Mucosa of rectum (tissue), 2 donors: ENCODE measurements around the gene AKAP9.
"Not testable (repeated sequence)": the region's sequence is repeated elsewhere in the genome, so short reads cannot be mapped to it uniquely, and the experiment has no call there.

Experiments
- H3K27ac ChIP-seq, 2 donors: one replicate each; pipeline ENCODE4 v1.7.0; 2013; ENCODE audit warnings: inconsistent platforms in 2 of 2, low read depth in 2 of 2, low read length in 2 of 2
- H3K27me3 ChIP-seq, 2 donors: one replicate each; pipeline ENCODE4 v1.7.0; 2013; ENCODE audit warnings: low read length in 2 of 2; ENCODE audit not compliant: control insufficient read depth in 2 of 2, insufficient read depth in 2 of 2
- H3K36me3 ChIP-seq, 2 donors: one replicate each; pipeline ENCODE4 v1.7.0; 2013; ENCODE audit warnings: low read length in 2 of 2; ENCODE audit not compliant: control insufficient read depth in 2 of 2, insufficient read depth in 2 of 2
- H3K4me1 ChIP-seq, 2 donors: one replicate each; pipeline ENCODE4 v1.7.0; 2013; ENCODE audit warnings: low read length in 2 of 2, mild to moderate bottlenecking in 1 of 2; ENCODE audit not compliant: control insufficient read depth in 2 of 2, insufficient read depth in 2 of 2
- H3K4me3 ChIP-seq, 2 donors: one replicate each; pipeline ENCODE4 v1.7.0; 2013; ENCODE audit warnings: low read length in 2 of 2
- H3K9ac ChIP-seq, 2 donors: one replicate each; pipeline ENCODE4 v1.7.0; 2013; ENCODE audit warnings: low read length in 2 of 2, low read depth in 1 of 2, mild to moderate bottlenecking in 1 of 2
- H3K9me3 ChIP-seq, 2 donors: one replicate each; pipeline ENCODE4 v1.7.0; 2013; ENCODE audit warnings: low read length in 2 of 2; ENCODE audit not compliant: control insufficient read depth in 2 of 2
- donor health status: healthy.
- donor health status: Normal muscosa, but diverticular disease.

The AKAP9 gene

DNA sequence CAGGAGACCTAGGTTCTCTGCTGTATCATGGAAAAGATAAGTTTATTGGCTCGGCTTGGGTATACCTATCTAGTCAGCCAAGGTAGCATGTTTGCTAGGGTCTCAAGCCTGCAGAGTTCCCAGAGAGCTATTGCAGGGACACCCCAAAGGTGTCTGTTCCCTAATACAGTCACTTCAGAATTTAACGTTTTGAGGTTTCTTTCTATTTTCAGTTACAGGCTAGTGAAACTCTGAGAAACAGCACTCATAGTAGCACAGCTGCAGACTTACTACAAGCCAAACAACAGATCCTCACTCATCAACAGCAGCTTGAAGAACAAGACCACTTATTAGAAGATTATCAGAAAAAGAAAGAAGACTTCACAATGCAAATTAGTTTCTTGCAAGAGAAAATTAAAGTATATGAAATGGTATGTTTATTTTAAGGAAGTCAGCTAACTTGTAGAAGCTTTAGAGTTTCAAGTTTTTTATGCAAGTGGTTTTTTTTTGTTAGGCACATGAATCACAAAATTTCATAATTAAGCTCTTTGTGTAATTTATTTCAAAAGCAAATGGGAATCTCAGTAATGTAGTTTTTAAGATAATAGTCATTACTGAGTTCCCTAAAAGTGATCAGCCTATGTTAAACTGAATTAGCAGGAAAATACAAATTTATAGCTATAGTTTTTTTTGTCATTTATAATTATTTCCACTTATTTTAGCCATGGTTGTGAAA is 54.9 kb downstream of the AKAP9 start:
- H3K9me3 ChIP-seq: no peaks in the 10 kb centered on the region
- no peak overlapping the region for H3K9ac ChIP-seq
- H3K27me3 ChIP-seq: no peaks in the 10 kb centered on the region
- no peak overlapping the region for H3K4me3 ChIP-seq
- H3K27ac ChIP-seq: no peak overlapping the region
- peaks cover 33 to 38% of the 10 kb centered on the region in 2 donors for H3K36me3 ChIP-seq
- H3K4me1 ChIP-seq: no peaks in the 10 kb centered on the region

DNA sequence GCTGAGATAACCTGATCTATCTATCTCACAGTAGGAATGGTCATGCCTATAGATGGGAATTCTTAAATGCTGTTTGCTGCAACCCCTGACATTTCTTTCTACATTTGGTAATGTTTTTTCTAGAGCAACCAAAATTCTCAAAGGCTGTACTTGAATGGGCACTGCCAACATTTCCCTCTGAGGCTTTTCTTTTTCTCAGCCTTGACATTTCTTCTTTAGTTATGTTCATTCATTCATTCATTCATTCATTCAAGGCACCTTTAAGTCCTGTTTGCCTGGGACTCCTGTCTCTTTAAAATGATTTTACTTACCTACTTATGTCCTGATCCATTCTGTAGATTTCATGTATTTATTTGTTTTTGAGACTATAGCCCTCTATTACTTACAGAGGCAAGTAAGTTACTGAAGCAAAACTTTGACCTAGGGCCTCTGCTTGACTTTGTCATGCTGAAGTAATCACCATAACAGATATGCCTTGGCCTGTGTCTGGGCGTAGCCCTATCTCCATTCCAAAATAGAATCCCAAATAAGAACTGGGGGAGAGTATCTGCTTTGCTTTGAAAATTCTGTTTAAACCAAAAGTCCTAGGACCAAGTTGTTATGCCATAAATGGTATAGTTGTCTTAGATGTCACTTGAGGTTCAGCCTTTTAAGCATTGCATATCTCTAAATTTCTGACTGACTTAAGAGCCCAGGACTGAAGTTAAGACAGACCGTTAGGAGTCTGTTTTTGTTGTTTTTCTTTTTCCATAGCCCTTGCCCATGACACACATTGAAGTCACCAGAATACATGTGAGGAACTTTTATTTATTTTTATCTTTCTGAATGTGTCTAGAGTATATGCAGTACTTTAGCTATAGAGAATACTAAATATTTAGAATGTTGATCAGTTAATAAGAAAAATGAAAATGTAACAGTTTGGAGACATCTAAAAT is 59.2 kb downstream of the AKAP9 start:
- Histone ChIP-seq H3K36me3 (peaks cover 20 to 24% of the 10 kb centered on the region in 2 donors), H3K27ac (no peak overlapping the region), H3K4me1 (no peaks in the 10 kb centered on the region)

DNA sequence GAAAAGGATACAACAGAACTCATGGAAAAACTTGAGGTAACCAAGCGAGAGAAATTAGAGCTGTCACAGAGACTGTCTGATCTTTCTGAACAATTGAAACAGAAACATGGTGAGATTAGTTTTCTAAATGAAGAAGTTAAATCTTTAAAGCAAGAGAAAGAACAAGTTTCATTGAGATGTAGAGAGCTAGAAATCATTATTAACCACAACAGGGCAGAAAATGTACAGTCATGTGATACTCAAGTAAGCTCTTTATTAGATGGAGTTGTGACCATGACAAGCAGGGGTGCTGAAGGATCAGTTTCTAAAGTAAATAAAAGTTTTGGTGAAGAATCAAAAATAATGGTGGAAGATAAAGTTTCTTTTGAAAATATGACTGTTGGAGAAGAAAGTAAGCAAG is 62.1 kb downstream of the AKAP9 start:
- H3K36me3 ChIP-seq: peaks cover 11 to 14% of the 10 kb centered on the region in 2 donors

More for the DNA sequence above, 59.2 kb downstream of the AKAP9 start:
- Histone ChIP-seq H3K9me3 (no peaks in the 10 kb centered on the region), H3K4me3 (no peak overlapping the region), H3K27me3 (no peaks in the 10 kb centered on the region), H3K9ac (no peak overlapping the region)

DNA sequence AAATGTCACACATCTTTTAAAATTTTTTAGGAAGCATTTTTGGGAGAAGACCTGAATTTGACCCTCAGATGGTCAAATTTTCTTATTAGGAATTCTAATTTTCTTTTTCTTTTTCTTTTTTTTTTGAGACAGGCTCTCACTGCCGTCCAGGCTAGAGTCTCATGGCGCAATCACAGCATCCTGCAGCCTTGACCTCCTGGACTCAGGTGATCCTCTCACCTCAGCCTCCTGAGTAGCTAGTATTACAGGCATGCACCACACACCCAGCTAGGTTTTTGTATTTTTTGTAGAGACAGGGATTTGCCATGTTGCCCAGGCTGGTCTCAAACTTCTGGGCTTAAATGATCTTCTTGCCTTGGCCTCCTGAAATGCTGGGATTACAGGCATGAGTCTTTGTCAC is 65.4 kb downstream of the AKAP9 start:
- no peaks in the 10 kb centered on the region for H3K27me3 ChIP-seq
- no peak overlapping the region for H3K4me3 ChIP-seq
- no peaks in the 10 kb centered on the region for H3K9me3 ChIP-seq
- no peaks in the 10 kb centered on the region for H3K4me1 ChIP-seq
- no peak overlapping the region for H3K9ac ChIP-seq
- H3K36me3 ChIP-seq: peaks cover 7 to 17% of the 10 kb centered on the region in 2 donors
- no peak overlapping the region for H3K27ac ChIP-seq

More for the DNA sequence above, 62.1 kb downstream of the AKAP9 start:
- H3K27ac ChIP-seq: no peak overlapping the region
- H3K9me3 ChIP-seq: no peaks in the 10 kb centered on the region
- H3K4me1 ChIP-seq: no peaks in the 10 kb centered on the region
- H3K9ac ChIP-seq: no peak overlapping the region
- no peak overlapping the region for H3K4me3 ChIP-seq
- no peaks in the 10 kb centered on the region for H3K27me3 ChIP-seq

DNA sequence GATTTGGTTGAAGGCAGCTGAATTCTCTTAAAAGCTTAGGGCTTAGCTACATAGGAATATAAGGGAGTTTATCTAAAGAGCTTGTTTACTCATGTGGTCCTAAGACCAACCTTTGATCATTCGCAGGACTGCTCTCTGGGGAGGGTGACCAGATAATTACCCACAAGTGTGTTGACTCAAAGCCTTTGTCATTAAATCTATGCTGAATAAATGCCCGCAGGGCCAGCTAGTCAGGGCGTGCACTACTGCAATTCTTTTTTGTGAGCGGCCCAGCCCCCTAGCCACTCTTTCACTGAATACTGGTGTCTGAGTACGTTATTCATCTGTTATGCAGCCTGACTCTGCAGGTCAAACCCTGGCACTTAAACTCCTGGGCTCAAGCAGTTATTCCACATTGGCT is 69.6 kb downstream of the AKAP9 start:
- no peaks in the 10 kb centered on the region for H3K9me3 ChIP-seq
- H3K27ac ChIP-seq: no peak overlapping the region
- H3K27me3 ChIP-seq: no peaks in the 10 kb centered on the region
- H3K9ac ChIP-seq: no peak overlapping the region
- H3K4me3 ChIP-seq: no peak overlapping the region
- no peaks in the 10 kb centered on the region for H3K4me1 ChIP-seq
- peaks cover 17 to 19% of the 10 kb centered on the region in 2 donors for H3K36me3 ChIP-seq

DNA sequence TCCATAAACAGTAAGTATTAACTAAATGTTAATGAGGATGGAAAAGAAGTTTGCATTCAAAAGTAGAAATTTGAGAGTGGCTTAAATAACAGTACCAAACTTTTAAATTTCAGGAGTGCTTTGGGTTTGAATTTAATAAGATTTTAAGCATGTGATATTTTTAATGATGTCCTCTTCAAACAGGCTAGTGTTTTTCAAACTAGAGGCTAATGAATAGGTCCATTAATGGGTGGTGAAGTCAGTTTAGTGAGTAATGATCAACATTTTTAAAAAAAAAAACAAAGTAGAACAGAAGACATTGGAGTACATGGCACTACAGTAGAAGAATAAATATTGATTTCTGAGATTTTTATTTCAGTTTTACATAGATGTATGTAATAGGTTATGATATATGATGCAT is 72.9 kb downstream of the AKAP9 start:
- Histone ChIP-seq H3K27me3 (no peaks in the 10 kb centered on the region), H3K9ac (no peak overlapping the region), H3K4me1 (no peaks in the 10 kb centered on the region), H3K36me3 (peaks cover 18 to 20% of the 10 kb centered on the region in 2 donors), H3K27ac (no peak overlapping the region), H3K9me3 (no peaks in the 10 kb centered on the region), H3K4me3 (no peak overlapping the region)

DNA sequence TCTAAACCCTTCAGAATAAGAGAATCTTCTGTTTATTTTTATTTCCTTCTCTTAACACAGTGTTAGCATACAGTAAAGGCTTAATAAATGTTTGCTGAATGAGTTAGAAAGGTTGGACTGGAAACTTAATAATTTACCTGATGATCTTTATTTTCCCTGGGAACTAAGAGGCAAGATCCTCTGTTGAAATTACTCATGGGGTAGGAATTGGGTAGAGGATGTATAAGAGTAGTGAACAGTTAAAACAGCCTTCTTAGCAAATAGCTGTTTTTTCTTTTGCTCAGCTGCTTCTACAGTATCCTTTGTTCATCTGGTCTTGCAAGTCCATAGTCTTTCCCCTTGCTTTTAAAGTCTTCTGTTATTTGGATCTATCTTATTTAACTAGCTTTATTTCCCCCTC is 80.0 kb downstream of the AKAP9 start:
- Histone ChIP-seq H3K9ac (no peak overlapping the region), H3K9me3 (no peaks in the 10 kb centered on the region), H3K36me3 (peaks cover 36 to 38% of the 10 kb centered on the region in 2 donors), H3K4me3 (no peak overlapping the region), H3K27me3 (no peaks in the 10 kb centered on the region), H3K27ac (no peak overlapping the region), H3K4me1 (no peaks in the 10 kb centered on the region)

DNA sequence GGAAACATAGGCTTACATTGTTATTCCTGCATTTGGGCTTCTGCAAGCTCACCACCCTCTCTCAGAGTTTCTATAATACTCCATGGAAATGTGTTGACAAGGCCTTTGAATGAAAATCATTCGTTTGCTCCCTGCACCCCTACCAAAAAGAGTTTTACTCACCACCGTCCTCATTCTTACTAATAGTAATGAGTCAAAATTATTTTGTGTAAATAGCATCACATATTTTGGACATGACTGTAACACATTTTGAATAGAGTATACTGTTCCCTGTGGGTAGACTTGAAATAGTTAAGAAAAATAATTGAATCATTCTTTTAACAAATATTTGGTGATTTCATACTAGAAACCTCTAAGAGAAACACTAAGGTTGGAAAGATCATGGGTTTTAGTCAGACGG is 84.6 kb downstream of the AKAP9 start:
- Histone ChIP-seq H3K4me1 (no peaks in the 10 kb centered on the region), H3K4me3 (no peak overlapping the region), H3K9me3 (no peaks in the 10 kb centered on the region), H3K9ac (no peak overlapping the region), H3K27ac (no peak overlapping the region), H3K36me3 (peaks cover 36% of the 10 kb centered on the region in 2 donors), H3K27me3 (no peaks in the 10 kb centered on the region)

DNA sequence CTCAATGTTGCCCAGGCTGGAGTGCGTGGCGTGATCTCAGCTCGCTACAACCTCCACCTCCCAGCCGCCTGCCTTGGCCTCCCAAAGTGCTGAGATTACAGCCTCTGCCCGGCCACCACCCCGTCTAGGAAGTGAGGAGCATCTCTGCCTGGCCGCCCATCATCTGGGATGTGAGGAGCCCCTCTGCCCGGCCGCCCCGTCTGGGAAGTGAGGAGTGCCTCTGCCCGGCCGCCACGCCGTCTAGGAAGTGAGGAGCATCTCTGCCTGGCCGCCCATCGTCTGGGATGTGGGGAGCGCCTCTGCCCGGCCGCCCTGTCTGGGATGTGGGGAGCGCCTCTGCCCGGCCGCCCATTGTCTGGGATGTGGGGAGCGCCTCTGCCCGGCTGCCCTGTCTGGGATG is 86.0 kb downstream of the AKAP9 start:
- not testable (repeated sequence) for H3K27me3 ChIP-seq, H3K4me1 ChIP-seq, H3K9me3 ChIP-seq, H3K9ac ChIP-seq, H3K27ac ChIP-seq, H3K4me3 ChIP-seq
- H3K36me3 ChIP-seq: peaks cover 34 to 44% of the 10 kb centered on the region in 2 donors

DNA sequence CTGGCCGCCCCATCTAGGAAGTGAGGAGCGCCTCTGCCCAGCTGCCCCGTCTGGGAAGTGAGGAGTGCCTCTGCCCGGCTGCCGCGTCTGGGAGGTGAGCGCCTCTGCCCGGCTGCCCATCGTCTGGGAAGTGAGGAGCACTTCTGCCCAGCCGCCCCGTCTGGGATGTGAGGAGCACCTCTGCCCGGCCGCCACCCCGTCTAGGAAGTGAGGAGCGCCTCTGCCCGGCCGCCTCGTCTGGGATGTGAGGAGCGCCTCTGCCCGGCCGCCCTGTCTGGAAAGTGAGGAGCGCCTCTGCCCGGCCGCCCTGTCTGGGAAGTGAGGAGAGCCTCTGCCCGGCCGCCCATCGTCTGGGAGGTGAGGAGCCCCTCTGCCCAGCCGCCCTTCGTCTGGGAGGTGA is 86.5 kb downstream of the AKAP9 start:
- not testable (repeated sequence) for H3K27ac ChIP-seq, H3K4me3 ChIP-seq, H3K9me3 ChIP-seq, H3K9ac ChIP-seq, H3K27me3 ChIP-seq, H3K4me1 ChIP-seq
- peaks cover 33 to 46% of the 10 kb centered on the region in 2 donors for H3K36me3 ChIP-seq
